ENCODE measurements around the gene CDC14B. TPM values are rescaled to one million over a fixed set of nuclear protein-coding genes. Genes with fewer than 3 reads are reported as not detected.
A peak's percentile ranks its signal among the peaks of the same experiment; 100 is the strongest.

CDC14B gene
- total RNA-seq, 6 experiments from 2014 or later: 13.7 to 38.0 (median 25.7) TPM

DNA sequence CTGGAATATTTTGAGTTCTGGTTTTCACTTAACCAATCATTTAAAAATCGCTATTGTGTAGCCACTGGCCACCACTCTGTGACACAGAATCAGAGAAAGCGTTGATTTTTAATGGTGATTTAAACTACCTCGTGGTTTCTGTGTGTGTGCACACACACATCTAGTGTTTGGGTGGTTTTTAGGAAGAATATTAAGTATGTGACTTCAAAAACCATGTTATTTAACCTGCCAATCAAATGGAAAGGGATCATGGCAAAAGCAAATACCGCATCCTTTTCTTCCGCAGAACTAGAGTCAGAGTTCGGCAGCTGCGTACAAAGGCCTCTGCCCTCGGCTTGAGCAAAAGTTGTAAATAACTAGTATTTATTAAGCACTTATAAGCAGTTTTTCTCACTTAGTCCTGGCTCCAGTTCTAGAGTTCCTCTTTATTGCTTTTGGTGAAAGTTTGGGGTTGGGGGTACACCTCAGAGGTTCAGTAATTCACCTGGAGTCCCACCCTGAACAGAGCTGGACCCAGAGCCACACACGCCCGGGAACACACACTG lies 129.0 kb downstream of the CDC14B start:
- no peak for TF ChIP-seq POLR2A (IDR thresholded peaks at IDR 0.05)
- TF ChIP-seq, protein P1, sequence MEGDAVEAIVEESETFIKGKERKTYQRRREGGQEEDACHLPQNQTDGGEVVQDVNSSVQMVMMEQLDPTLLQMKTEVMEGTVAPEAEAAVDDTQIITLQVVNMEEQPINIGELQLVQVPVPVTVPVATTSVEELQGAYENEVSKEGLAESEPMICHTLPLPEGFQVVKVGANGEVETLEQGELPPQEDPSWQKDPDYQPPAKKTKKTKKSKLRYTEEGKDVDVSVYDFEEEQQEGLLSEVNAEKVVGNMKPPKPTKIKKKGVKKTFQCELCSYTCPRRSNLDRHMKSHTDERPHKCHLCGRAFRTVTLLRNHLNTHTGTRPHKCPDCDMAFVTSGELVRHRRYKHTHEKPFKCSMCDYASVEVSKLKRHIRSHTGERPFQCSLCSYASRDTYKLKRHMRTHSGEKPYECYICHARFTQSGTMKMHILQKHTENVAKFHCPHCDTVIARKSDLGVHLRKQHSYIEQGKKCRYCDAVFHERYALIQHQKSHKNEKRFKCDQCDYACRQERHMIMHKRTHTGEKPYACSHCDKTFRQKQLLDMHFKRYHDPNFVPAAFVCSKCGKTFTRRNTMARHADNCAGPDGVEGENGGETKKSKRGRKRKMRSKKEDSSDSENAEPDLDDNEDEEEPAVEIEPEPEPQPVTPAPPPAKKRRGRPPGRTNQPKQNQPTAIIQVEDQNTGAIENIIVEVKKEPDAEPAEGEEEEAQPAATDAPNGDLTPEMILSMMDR (IDR thresholded peaks at IDR 0.05): no peak
- WGBS (ENCODE audit: insufficient coverage, low coverage, low lambda C conversion rate, missing lambda C conversion rate): 26% methylated on average over 10 of the region's 10 CpGs

DNA sequence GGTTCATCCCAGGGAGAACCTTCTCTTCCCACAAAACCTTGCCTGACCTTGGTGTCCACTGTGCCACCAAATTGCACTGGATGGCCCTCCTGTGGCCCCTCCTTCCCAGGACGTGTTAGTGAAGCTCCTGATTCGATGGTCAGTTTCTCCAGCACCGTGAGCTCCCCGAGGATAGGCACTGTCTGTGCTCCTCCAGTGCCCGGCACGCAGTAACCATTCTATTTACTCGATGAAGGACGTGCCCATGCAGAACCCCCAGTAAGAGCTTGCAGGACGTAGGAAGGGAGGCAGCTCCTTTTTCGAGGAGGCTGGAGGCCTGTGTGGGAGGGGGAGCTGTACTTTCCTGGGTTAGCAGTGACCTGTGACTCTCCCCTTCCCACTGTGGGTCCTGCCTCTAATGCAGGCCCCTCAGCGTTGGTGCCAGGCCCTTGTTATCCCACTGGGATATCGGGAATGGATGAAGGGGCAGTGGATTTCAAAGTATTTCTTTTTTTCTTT lies 130.1 kb downstream of the CDC14B start:
- no CpG with 5 or more reads among the region's 12 CpGs for WGBS (ENCODE audit: insufficient coverage, low coverage, low lambda C conversion rate, missing lambda C conversion rate)
- intact Hi-C loops (cut with DNase I): no loop called here

More for the DNA sequence above, 129.0 kb downstream of the CDC14B start:
- Histone ChIP-seq H3K4me1 (peaks cover 0 to 73% (median 17%) of the 10 kb centered on the region in 4 donors), H3K36me3 (peaks cover 0 to 3% (median 0%) of the 10 kb centered on the region in 4 donors), H3K27ac (peak overlapping the region; percentile 73 to 92 (median 80)), H3K4me3 (no peak overlapping the region), H3K27me3 (no peaks in the 10 kb centered on the region), H3K9me3 (no peaks in the 10 kb centered on the region)
- intact Hi-C loops (cut with DNase I): no loop called here
- ATAC-seq (peak in 1 of 4 donors; percentile 4), DNase-seq (no peak)

DNA sequence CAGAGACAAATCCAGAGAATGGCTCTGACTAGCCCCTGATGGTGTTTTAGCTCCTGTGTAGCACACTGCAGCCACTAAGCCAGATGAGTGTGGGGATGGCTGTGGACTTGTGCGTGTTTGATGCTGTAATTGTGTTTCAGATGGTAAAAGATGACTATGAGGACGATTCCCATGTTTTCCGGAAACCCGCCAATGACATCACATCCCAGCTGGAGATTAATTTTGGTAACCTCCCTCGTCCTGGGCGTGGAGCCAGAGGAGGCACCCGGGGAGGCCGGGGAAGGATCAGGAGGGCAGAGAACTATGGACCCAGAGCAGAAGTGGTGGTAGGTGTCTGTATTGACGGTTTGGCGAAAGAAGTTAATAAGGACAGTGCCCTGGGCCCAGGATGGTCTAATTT lies 131.7 kb downstream of the CDC14B start:
- DNase-seq: peak; percentile 74 to 81 (median 74)
- no peaks in the 10 kb centered on the region for H3K27me3 ChIP-seq
- peaks cover 0 to 3% (median 0%) of the 10 kb centered on the region in 4 donors for H3K36me3 ChIP-seq
- intact Hi-C loops (cut with DNase I): no loop called here
- 21% methylated on average over 10 of the region's 10 CpGs for WGBS (ENCODE audit: insufficient coverage, low coverage, low lambda C conversion rate, missing lambda C conversion rate)
- H3K27ac ChIP-seq: peak overlapping the region in 1 of 3 donors; percentile 47
- H3K4me1 ChIP-seq: peaks cover 0 to 59% (median 16%) of the 10 kb centered on the region in 4 donors
- TF ChIP-seq, protein P1 (IDR thresholded peaks at IDR 0.05): no peak
- TF ChIP-seq POLR2A (IDR thresholded peaks at IDR 0.05): no peak
- H3K9me3 ChIP-seq: no peaks in the 10 kb centered on the region
- H3K4me3 ChIP-seq: no peak overlapping the region
- ATAC-seq: peak in 3 of 4 donors; percentile 19 to 45 (median 43)

More for the DNA sequence above, 130.1 kb downstream of the CDC14B start:
- no peaks in the 10 kb centered on the region for H3K27me3 ChIP-seq
- DNase-seq: no peak
- TF ChIP-seq POLR2A (IDR thresholded peaks at IDR 0.05): no peak
- TF ChIP-seq, protein P1 (IDR thresholded peaks at IDR 0.05): no peak
- peaks cover 0 to 3% (median 0%) of the 10 kb centered on the region in 4 donors for H3K36me3 ChIP-seq
- no peak for ATAC-seq
- no peak overlapping the region for H3K4me3 ChIP-seq
- no peaks in the 10 kb centered on the region for H3K9me3 ChIP-seq
- H3K4me1 ChIP-seq: peaks cover 0 to 73% (median 17%) of the 10 kb centered on the region in 4 donors
- H3K27ac ChIP-seq: peak overlapping the region in 1 of 3 donors; percentile 92

DNA sequence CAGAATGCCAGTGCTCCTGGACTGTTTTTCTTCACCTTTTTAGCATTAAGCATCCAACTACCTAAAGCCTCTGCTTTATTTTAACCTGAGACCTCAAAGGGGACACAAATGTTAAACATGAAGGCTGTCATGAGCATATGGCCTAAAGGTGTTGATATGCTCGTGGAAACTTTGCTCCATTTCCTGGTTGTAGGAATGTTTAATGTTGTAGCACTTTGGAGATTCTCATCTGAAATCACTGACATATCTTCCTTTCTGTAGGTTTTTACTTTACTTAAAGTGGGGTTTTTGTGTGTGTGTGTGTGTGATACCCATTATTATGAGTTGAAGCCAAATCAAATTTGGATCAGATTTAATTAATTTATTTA lies 132.6 kb downstream of the CDC14B start:
- intact Hi-C loops (cut with DNase I): no loop called here
- no peak overlapping the region for H3K4me3 ChIP-seq
- DNase-seq: no peak
- H3K9me3 ChIP-seq: no peaks in the 10 kb centered on the region
- H3K27ac ChIP-seq: peak overlapping the region in 1 of 3 donors; percentile 47
- TF ChIP-seq, protein P1 (IDR thresholded peaks at IDR 0.05): no peak
- TF ChIP-seq POLR2A (IDR thresholded peaks at IDR 0.05): no peak
- ATAC-seq: no peak
- H3K4me1 ChIP-seq: peaks cover 0 to 50% (median 12%) of the 10 kb centered on the region in 4 donors
- 50% methylated on average over 1 of the region's 1 CpG for WGBS (ENCODE audit: insufficient coverage, low coverage, low lambda C conversion rate, missing lambda C conversion rate)
- peaks cover 0 to 3% (median 0%) of the 10 kb centered on the region in 4 donors for H3K36me3 ChIP-seq
- H3K27me3 ChIP-seq: no peaks in the 10 kb centered on the region
